Gastrocnemius medialis (tissue), 4 donors: ENCODE measurements around the gene ESM1.

Experiments
- POLR2A ChIP-seq, 2 donors: fragments of 450-650 bp; IDR thresholded peaks; one replicate each; pipeline ENCODE4 v1.6.1; 2017; ENCODE audit warnings: antibody characterized with exemption in 2 of 2, mild to moderate bottlenecking in 2 of 2, moderate library complexity in 2 of 2
- TF ChIP-seq, protein P1 (sequence below), 5 experiments: fragments of 450-650 bp in 3 of 5; fragments of 200-600 bp in 2 of 5; sonication (generic) in 2 of 5; IDR thresholded peaks in 4 of 5; conservative IDR thresholded peaks in 1 of 5; 1 replicate in 4 of 5; 2 replicates in 1 of 5; pipeline ENCODE4 v1.5.1; 2016 to 2019; ENCODE audit warnings: antibody characterized with exemption in 5 of 5, mild to moderate bottlenecking in 3 of 5, moderate library complexity in 3 of 5

- TF ChIP-seq, protein P1, sequence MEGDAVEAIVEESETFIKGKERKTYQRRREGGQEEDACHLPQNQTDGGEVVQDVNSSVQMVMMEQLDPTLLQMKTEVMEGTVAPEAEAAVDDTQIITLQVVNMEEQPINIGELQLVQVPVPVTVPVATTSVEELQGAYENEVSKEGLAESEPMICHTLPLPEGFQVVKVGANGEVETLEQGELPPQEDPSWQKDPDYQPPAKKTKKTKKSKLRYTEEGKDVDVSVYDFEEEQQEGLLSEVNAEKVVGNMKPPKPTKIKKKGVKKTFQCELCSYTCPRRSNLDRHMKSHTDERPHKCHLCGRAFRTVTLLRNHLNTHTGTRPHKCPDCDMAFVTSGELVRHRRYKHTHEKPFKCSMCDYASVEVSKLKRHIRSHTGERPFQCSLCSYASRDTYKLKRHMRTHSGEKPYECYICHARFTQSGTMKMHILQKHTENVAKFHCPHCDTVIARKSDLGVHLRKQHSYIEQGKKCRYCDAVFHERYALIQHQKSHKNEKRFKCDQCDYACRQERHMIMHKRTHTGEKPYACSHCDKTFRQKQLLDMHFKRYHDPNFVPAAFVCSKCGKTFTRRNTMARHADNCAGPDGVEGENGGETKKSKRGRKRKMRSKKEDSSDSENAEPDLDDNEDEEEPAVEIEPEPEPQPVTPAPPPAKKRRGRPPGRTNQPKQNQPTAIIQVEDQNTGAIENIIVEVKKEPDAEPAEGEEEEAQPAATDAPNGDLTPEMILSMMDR (IDR thresholded peaks at IDR 0.05 in 4 of 5, conservative IDR thresholded peaks at IDR 0.05 in 1 of 5) = no peak
- no peak for TF ChIP-seq POLR2A (IDR thresholded peaks at IDR 0.05)
Observed at GRCh38 chr5:54959673-54960418, 25.5 kb downstream of the ESM1 start.
